ENCODE measurements around the gene TMEM267. TPM values are rescaled to one million over a fixed set of nuclear protein-coding genes. Genes with fewer than 3 reads are reported as not detected.

The TMEM267 gene
- total RNA-seq, 2 experiments from 2014 or later = 13.9 to 17.8 TPM

DNA sequence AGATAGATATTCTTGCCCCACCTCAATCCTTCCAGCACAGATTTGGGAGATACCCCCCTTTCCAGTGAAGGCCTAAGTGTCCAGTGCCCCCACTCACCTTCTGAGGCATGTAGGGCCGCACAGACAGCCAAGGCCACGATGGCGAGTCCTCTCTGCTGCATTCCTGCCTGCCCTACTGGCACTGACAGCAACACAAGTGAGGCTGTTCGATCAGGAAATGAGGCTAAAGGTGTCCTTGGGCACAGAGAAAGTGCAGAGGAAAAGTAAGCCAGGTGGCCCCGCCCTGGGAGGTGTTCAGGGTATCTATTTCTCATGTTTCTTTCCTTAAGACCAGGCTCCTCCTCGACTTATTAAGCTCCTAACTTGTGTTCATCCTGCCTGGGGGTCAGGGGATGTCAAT lies 71.5 kb downstream of the TMEM267 start, which contains the start of gene CCL28:
TSS of gene CCL28 (minus strand) at position 236 of the 400 bp plus-strand sequence. CDS start at position 161, 75 bp downstream.
- H3K9me2 ChIP-seq (ENCODE audit: insufficient read depth, low read length) = no peaks in the 10 kb centered on the region
- H3K9me3 ChIP-seq (ENCODE audit: low read length) = no peaks in the 10 kb centered on the region
- POLR2A ChIA-PET = interaction anchor here (0.6 to 2.1 kb wide), 4 partner anchors 9 to 73 kb away, joined by 3 to 7 read pairs (median 4); no protein-coding TSS in a partner anchor
- no peak within 1 kb of the TSS for H3K4me2 ChIP-seq (ENCODE audit: low read length)
- no TSS peak for BruUV-seq (replicated peaks)
- no peak within 1 kb of the TSS for H3K4me3 ChIP-seq (ENCODE audit: low read depth, low read length, poor library complexity, severe bottlenecking)
- no peaks in the 10 kb centered on the region for H3K36me3 ChIP-seq (ENCODE audit: insufficient read depth, low read length)
- intact Hi-C loops (cut with micrococcal nuclease; ENCODE audit: unreplicated experiment) = no loop called here
- no peaks in the 10 kb centered on the region for H3K4me1 ChIP-seq (ENCODE audit: insufficient read depth, low read length, poor library complexity, severe bottlenecking)
- no peaks in the 10 kb centered on the region for H4K20me1 ChIP-seq (ENCODE audit: insufficient read depth, low read length)
- no peak within 1 kb of the TSS for H3K27ac ChIP-seq (ENCODE audit: low read depth, low read length, poor library complexity, severe bottlenecking)
- CTCF ChIA-PET (ENCODE audit: unreplicated experiment) = no interaction called here
- no peak within 1 kb of the TSS for H2AFZ ChIP-seq (ENCODE audit: low read length)
- DNase-seq (ENCODE audit: low spot score) = no peak
- no peaks in the 10 kb centered on the region for H3K79me2 ChIP-seq (ENCODE audit: insufficient read depth, low read depth, low read length)
- TF ChIP-seq, protein P1, sequence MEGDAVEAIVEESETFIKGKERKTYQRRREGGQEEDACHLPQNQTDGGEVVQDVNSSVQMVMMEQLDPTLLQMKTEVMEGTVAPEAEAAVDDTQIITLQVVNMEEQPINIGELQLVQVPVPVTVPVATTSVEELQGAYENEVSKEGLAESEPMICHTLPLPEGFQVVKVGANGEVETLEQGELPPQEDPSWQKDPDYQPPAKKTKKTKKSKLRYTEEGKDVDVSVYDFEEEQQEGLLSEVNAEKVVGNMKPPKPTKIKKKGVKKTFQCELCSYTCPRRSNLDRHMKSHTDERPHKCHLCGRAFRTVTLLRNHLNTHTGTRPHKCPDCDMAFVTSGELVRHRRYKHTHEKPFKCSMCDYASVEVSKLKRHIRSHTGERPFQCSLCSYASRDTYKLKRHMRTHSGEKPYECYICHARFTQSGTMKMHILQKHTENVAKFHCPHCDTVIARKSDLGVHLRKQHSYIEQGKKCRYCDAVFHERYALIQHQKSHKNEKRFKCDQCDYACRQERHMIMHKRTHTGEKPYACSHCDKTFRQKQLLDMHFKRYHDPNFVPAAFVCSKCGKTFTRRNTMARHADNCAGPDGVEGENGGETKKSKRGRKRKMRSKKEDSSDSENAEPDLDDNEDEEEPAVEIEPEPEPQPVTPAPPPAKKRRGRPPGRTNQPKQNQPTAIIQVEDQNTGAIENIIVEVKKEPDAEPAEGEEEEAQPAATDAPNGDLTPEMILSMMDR (conservative IDR thresholded peaks at IDR 0.05; ENCODE audit: low read length) = no peak
- TF ChIP-seq EZH2phosphoT487 (IDR thresholded peaks at IDR 0.05; ENCODE audit: borderline replicate concordance, low read depth, low read length) = no peak

DNA sequence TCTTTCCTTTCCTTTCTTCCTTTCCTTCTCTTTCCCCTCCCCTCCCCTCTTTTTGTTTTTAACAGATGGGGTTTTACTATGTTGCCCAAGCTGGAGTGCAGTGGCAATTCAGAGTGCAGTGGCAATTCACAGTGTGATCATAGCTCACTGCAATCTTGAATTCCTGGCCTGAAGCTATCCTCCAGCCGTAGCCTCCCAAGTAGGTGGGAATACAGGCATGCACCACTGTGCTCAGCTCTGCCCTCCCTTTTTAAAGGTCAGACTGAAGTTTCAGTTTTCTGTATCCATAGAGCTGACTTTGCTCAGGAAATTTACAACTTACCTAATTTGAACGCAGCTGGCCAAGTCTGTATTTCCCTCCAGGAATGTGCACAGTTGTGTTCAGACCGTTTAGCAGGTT lies 72.2 kb downstream of the TMEM267 start:
- Histone ChIP-seq H2AFZ (ENCODE audit: low read length) (no peak overlapping the region), H3K9me3 (ENCODE audit: low read length) (no peaks in the 10 kb centered on the region), H3K27ac (ENCODE audit: low read depth, low read length, poor library complexity, severe bottlenecking) (no peak overlapping the region), H3K36me3 (ENCODE audit: insufficient read depth, low read length) (no peaks in the 10 kb centered on the region), H4K20me1 (ENCODE audit: insufficient read depth, low read length) (no peaks in the 10 kb centered on the region), H3K4me2 (ENCODE audit: low read length) (no peak overlapping the region), H3K4me3 (ENCODE audit: low read depth, low read length, poor library complexity, severe bottlenecking) (no peak overlapping the region), H3K79me2 (ENCODE audit: insufficient read depth, low read depth, low read length) (no peaks in the 10 kb centered on the region), H3K4me1 (ENCODE audit: insufficient read depth, low read length, poor library complexity, severe bottlenecking) (no peaks in the 10 kb centered on the region), H3K9me2 (ENCODE audit: insufficient read depth, low read length) (no peaks in the 10 kb centered on the region)
- DNase-seq (ENCODE audit: low spot score) = no peak
- ChIA-PET POLR2A (interaction anchor here (0.6 to 2.1 kb wide), 7 partner anchors 10 to 290 kb away, joined by 3 to 7 read pairs (median 4); partner anchors contain the start of gene ZNF131), CTCF (ENCODE audit: unreplicated experiment) (no interaction called here)
- BruUV-seq (replicated peaks) = no TSS peak
- intact Hi-C loops (cut with micrococcal nuclease; ENCODE audit: unreplicated experiment) = no loop called here
- no peak for TF ChIP-seq EZH2phosphoT487 (IDR thresholded peaks at IDR 0.05; ENCODE audit: borderline replicate concordance, low read depth, low read length)
- TF ChIP-seq, protein P1 (conservative IDR thresholded peaks at IDR 0.05; ENCODE audit: low read length) = no peak

DNA sequence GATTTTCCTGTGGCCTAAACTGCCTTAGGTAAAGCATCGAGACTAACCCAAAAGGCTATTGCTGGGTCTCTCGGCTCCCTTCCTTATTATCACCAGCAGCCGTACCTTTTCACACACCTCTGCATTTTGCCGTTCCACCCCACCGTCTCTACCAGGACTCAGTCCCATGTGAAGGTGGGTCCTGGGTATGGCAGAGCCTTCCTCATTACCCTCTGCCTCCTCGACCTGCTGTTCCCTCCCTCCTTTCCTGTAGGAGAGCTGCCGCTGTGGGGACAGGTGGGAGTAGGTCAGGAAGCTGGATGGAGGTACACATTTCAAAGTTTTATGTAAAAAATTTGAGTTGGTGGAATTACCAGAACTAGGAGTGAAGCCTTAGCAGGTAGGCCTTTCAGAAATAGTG lies 73.3 kb downstream of the TMEM267 start:
- Histone ChIP-seq H3K36me3 (ENCODE audit: insufficient read depth, low read length) (no peaks in the 10 kb centered on the region), H3K27ac (ENCODE audit: low read depth, low read length, poor library complexity, severe bottlenecking) (no peak overlapping the region), H3K9me2 (ENCODE audit: insufficient read depth, low read length) (no peaks in the 10 kb centered on the region), H3K4me3 (ENCODE audit: low read depth, low read length, poor library complexity, severe bottlenecking) (no peak overlapping the region), H2AFZ (ENCODE audit: low read length) (no peak overlapping the region), H3K4me1 (ENCODE audit: insufficient read depth, low read length, poor library complexity, severe bottlenecking) (no peaks in the 10 kb centered on the region), H4K20me1 (ENCODE audit: insufficient read depth, low read length) (no peaks in the 10 kb centered on the region), H3K9me3 (ENCODE audit: low read length) (no peaks in the 10 kb centered on the region), H3K4me2 (ENCODE audit: low read length) (no peak overlapping the region), H3K79me2 (ENCODE audit: insufficient read depth, low read depth, low read length) (no peaks in the 10 kb centered on the region)
- intact Hi-C loops (cut with micrococcal nuclease; ENCODE audit: unreplicated experiment) = no loop called here
- TF ChIP-seq EZH2phosphoT487 (IDR thresholded peaks at IDR 0.05; ENCODE audit: borderline replicate concordance, low read depth, low read length) = no peak
- TF ChIP-seq, protein P1 (conservative IDR thresholded peaks at IDR 0.05; ENCODE audit: low read length) = no peak
- POLR2A ChIA-PET = interaction anchor here (0.6 to 1.3 kb wide), 4 partner anchors 15 to 66 kb away, joined by 3 read pairs; no protein-coding TSS in a partner anchor
- no TSS peak for BruUV-seq (replicated peaks)
- CTCF ChIA-PET (ENCODE audit: unreplicated experiment) = no interaction called here
- DNase-seq (ENCODE audit: low spot score) = no peak
